ENCODE data around the gene ADAMTS2.

- no peak for TF ChIP-seq CTCF (IDR thresholded peaks at IDR 0.05)
- no peak for TF ChIP-seq EZH2phosphoT487 (IDR thresholded peaks at IDR 0.05)
These were observed 230.5 kb downstream of the ADAMTS2 start for GRCh38 chr5:179114756-179115155.

Measured in neural progenitor cell (in vitro differentiated cells).